ENCODE measurements around the gene ARIH1.
"Not testable (repeated sequence)": the region's sequence is repeated elsewhere in the genome, so short reads cannot be mapped to it uniquely, and the experiment has no call there.

Gene ARIH1, protein sequence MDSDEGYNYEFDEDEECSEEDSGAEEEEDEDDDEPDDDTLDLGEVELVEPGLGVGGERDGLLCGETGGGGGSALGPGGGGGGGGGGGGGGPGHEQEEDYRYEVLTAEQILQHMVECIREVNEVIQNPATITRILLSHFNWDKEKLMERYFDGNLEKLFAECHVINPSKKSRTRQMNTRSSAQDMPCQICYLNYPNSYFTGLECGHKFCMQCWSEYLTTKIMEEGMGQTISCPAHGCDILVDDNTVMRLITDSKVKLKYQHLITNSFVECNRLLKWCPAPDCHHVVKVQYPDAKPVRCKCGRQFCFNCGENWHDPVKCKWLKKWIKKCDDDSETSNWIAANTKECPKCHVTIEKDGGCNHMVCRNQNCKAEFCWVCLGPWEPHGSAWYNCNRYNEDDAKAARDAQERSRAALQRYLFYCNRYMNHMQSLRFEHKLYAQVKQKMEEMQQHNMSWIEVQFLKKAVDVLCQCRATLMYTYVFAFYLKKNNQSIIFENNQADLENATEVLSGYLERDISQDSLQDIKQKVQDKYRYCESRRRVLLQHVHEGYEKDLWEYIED

DNA sequence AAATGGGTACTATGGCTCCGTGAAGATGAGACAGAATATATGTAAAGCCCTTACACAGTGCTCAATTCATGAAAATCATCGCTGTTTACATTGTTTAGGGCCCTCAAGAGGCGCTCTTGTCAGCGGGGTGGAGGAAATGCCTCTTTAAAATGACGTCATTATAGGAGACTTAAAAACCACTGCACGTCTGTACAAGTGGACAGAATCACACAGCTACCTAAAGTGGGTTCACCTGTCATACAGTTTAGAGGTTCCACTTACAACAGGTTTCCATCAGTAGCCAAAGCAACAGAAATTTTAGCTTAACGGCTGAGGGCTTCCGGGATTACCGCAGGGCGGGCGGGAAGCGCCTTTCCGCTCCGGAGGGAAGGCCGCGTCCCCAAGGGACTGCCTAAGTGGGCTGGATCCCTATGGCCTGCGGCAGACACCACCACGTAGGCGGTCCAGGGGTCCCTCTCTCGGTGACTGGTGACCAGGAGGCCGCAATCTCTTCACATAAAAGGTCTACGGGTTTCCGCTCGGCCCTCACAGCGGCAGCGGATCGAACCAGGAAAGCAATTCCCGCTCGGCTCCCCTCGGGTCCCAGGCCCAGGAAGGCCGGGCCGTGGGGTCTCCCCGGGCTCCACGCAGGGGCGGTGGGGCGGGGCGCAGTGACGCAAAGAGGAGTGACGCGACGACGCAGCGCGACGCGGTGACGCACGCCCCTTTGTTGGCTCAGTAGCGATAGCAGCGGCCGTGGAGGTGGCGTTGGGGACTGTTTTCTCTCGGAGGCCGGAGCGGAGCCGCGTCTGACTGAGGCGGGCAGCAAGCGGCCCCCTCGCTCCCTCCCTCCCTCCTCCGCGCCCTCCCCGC, at the start of gene ARIH1:
ARIH1 (plus strand) TSS at position 717 of the 852 bp plus-strand sequence. CDS start 310 bp downstream, outside the sequence.
- DNase-seq (ENCODE audit: low read depth) = peak; percentile 90

DNA sequence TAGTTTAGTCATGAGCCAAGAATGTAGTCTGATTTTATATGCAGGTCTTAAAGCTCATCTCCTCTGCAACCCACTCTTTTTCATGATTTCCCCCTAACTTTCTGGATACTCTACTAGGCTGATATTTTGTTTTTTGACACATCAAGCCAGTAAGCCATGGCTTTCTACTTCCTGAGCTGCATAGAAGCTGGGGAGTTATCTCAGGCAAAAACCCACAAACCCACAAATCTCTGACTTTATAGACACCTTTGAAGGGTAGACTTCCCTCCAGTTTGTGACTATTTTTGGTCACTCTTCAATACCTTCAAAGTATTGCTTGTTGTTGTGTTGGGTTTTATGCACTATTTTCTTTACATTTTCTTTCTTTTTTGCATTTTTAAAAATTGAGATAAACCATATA, 47.4 kb upstream of the ARIH1 start:
- DNase-seq (ENCODE audit: low read depth) = no peak

DNA sequence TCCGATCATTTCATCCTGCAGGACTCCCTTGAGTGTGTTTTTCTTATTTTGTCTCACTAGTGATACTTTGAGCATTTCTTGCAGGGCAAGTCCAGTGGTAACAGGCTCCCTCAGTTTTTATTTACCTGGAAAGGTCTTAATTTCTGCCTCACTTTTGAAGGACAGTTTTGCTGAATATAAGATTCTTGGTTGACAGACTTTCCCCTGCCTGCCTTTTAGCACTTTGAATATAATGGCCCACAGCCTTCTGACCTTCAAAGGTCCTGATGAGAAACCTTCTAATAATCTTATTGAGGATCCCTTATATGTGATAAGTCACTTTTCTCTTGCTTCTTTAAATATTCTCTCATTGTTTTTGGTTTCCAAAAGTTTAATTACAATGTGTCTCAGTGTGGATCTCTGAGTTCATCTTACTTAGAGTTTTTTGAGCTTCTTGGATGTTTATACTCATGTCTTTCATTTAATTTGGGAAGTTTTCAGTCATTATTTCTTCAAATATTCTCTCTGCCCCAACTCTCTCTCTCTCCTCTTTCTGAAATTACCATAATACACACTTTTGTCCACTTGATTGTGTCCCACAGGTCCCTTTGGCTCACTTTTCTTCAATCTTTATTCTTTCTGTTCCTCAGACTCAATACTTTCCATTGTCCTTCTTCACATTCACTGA, 36.3 kb upstream of the ARIH1 start:
- DNase-seq (ENCODE audit: low read depth) = no peak

DNA sequence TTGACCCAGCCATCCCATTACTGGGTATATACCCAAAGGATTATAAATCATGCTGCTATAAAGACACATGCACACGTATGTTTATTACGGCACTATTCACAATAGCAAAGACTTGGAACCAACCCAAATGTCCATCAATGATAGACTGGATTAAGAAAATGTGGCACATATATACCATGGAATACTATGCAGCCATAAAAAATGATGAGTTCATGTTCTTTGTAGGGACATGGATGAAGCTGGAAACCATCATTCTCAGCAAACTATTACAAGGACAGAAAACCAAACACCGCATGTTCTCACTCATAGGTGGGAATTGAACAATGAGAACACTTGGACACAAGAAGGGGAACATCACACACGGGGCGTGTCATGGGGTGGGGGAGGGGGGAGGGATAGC, 31.3 kb upstream of the ARIH1 start:
- DNase-seq (ENCODE audit: low read depth) = not testable (repeated sequence)

DNA sequence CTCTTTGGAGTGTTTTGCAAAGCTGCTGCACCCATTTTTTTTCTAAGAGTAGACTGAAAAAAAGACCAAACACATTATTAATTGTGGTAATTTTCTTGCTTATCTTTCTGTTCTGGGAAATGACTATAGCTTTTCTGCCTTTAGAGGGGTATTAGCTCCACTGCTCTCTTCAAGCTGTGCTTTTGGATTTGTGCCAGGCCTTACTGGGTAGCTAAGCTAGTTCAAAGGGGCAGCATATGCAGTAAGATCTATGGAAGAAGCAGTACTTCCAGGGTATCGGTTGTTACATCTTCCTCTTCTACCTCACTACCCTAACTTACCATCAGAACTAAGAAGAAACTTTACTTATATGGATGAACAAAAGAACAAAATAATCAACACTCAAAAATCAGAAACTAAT, 28.7 kb upstream of the ARIH1 start:
- DNase-seq (ENCODE audit: low read depth) = no peak

DNA sequence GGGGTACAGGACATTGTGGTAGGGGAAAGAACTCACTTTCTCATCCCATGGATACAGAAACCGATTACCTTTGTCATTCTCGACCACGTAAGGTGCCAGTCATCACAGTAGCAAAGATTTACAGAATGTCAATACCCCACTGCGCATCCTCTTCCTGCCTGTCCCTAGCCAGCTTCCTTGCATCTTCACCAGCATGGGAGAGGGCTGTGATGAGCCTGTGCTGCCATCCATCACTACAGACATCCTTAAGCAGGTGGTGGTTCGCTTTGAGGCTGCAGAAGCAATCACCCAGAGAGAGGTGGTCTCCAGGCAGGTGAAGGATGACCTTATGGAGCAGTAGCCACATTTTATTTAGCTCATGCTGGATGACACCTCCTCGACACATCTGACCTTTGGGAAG, 23.3 kb upstream of the ARIH1 start:
- no peak for DNase-seq (ENCODE audit: low read depth)

DNA sequence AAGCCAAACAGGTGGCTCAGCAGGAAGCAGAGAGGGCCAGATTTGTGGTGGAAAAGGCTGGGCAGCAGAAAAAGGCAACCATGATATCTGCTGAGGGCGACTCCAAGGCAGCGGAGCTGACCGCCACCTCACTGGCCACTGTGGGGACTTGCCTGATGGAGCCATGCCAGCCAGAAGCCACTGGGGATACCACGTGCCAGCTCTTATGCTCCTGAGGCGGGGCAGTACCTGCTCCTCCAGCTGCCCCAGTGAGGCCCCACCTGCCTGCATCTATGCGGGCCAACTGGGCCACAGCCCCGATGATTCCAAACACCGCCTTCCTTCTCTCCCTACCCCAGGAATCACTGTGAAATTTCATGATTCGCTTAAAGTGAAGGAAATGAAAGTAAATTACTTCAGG, 22.9 kb upstream of the ARIH1 start:
- no peak for DNase-seq (ENCODE audit: low read depth)

DNA sequence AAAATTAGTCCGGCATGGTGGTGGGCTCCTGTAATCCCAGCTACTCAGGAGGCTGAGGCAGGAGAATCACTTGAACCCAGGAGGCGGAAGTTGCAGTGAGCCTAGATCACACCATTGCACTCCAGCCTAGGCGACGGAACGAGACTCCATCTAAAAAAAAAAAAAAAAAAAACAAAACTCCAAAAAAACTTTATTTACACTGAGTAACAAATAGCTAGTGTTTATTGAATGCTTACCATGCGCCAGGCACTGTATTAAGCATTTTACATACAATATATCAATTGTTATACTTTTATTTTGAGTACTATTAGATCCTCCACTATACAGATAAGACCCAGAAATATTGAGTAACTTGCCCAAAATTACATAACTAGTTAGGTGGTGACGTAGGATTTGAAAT, 17.4 kb upstream of the ARIH1 start:
- DNase-seq (ENCODE audit: low read depth) = no peak

DNA sequence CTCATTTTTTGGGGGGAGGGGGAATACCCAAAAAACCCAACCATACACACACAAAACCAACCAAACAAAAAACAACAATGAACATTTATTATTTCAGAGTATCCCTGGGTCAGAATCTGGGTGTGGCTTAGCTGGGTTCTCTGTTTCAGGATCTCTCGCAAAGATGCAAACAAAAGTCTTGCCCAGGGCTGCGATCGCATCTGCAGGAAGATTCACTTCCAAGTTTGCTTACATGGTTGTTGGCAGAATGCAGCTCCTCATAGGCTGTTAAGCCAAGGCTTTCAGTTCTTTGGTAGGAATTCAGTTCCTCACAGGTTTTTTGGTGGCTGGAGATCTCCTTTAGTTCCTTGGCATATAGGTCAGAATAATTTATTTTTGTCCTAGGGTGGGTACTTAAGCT, 13.7 kb upstream of the ARIH1 start:
- no peak for DNase-seq (ENCODE audit: low read depth)

DNA sequence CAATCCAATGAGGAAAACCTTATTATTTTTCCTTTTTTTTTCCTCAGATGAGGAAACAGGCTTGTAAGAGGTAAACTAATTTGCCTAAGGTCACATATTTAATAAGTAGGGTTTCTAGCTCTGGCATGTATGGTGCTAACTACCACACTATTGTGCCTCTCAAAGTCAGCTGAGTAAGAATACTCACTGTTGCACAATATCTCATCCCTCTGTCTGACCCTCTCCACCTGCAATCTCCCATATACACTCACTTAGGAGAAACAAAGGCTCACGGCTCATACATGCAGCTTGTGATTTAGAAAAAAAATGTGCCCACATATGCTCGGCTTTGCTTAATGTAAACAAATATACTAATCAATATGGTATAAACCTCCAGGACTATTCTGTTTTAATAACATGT, 10.4 kb upstream of the ARIH1 start:
- no peak for DNase-seq (ENCODE audit: low read depth)

DNA sequence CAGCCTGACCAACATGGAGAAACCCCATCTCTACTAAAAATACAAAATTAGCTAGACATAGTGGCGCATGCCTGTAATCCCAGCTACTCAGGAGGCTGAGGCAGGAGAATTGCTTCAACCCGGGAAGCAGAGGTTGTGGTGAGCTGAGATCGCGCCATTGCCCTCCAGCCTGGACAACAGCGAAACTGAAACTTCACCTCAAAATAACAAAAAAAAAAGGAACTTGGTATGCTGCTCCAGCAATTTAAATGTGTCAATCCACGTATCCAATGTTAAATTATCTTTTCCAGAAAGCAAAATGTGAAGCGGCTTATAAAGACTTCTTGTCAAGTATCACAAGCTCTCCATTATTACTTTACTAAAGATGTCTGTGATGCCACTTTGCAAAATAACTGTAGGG, 9.9 kb upstream of the ARIH1 start:
- no peak for DNase-seq (ENCODE audit: low read depth)

DNA sequence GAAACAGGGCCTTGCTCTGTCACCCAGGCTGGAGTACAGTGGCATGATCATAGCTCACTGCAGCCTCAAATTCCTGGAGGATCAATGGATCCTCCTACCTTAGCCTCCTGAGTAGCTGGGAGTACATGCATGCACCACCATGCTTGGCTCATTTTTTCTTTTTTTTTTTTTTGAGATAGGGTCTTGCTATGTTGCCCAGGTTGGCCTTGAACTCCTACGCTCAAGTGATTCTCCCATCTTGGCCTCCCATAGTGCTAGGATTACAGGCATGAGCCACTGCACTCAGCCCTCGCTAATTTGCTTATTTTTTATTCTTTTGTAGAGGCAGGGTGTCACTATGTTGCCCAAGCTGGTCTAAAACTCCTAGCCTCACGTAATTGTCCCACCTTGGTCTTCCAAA, 6.0 kb upstream of the ARIH1 start:
- no peak for DNase-seq (ENCODE audit: low read depth)

DNA sequence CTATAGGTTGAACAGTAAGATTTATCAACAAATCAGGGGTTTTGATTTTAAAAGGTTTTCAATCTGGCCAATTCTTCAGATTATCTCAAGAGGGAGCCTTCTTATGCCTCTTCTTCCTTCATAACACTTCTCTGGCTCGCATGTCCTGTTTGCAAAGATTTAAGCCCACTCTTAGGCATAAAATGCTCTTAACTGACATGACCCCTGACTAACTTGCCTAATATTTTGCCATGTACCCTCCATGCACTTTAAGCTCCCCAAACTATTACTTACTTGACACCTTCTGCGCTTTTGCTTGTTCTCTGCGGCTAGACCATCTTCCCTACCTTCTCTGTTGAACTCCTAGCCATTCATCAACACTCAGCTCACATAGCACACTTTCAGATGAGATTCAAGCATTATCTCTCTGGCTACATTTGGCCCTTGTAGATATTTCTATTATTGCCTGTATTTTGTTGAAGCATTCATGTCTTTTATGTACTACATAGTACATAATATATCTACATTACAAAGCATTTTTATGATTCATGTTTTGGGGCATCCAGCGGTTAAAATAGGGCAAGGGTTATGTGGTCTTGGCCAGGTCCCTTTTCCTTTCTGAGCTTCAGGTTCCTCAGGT, 1.0 kb upstream of the ARIH1 start:
- DNase-seq (ENCODE audit: low read depth) = no peak

DNA sequence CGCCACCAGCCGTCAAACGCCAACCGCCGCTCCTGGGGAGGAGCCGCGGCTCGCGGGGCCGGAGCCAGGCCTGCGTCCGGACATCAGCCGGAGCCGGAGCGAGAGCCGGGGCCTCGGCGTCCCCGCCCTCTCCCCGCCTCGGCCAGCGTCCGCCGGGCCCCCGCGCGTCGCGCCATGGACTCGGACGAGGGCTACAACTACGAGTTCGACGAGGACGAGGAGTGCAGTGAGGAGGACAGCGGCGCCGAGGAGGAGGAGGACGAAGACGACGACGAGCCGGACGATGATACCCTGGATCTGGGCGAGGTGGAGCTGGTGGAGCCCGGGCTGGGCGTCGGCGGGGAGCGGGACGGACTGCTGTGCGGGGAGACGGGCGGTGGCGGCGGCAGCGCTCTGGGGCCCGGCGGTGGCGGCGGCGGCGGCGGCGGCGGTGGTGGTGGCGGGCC, 359 bp downstream of the ARIH1 start:
- DNase-seq (ENCODE audit: low read depth) = no peak

DNA sequence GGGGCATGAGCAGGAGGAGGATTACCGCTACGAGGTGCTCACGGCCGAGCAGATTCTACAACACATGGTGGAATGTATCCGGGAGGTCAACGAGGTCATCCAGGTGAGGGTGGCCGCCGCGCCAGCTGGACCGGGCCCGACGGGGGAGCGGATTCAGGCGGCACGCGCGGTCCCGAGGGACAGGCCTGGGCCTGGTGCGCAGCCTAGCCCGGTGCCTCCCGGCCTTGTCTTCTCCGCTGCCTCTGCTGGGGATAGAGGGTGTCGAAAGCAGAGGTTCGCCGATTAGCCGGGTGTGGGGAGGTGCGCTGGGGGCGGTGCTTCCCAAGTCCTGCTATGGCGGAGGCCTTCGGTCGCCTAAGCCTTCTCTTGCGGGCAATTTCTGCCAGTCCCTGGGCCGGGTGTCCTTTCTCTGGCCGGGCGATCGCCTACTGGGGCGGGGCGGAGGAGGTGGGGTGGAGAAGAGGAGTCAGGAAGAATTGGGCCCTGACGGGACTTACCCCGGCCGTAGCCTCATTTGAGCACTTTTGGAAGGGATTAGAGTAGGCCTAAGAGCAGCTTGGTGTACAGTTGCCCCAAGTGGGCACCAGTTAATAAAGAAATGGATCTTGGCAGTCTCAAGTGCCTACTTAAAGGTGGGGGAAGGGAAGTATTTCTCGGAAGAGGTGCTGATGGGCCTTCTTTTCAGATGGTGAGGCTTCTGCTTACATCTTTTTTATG, 940 bp downstream of the ARIH1 start:
- peak; percentile 65 for DNase-seq (ENCODE audit: low read depth)

DNA sequence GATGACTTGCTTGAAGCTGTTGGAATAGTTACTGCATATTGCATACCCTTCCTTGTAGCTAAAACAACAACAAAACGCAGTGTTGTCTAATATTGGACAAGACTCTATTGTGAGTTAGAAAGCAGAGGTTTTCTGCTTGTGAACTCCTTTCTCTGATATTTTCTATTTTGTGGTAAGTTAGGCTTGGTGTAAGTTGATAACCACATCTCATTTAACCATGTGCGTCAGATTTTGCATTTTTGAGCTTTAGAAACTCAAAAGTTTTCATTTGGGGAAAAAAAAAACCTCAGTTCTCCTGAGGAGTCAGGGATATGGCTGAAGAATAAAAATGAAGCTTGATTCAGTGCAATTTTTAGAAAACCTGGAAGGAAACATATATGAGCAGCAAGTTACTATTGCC, 1.5 kb downstream of the ARIH1 start:
- DNase-seq (ENCODE audit: low read depth) = no peak

DNA sequence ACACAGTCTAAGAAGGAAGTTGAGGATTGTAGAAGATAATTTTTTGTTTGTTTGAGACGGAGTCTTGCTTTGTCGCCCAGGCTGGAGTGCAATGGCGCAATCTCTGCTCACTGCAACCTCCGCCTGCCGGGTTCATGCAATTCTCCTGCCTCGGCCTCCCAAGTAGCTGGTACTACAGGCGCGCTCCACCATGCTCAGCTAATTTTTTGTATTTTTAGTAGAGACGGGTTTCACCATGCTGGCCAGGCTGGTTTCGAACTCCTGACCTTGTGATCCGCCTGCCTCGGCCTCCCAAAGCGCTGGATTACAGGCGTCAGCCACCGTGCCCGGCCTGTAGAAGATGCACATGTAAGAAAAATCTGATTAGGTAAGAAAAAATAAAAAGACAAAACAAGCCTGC, 2.2 kb downstream of the ARIH1 start:
- DNase-seq (ENCODE audit: low read depth) = not testable (repeated sequence)

DNA sequence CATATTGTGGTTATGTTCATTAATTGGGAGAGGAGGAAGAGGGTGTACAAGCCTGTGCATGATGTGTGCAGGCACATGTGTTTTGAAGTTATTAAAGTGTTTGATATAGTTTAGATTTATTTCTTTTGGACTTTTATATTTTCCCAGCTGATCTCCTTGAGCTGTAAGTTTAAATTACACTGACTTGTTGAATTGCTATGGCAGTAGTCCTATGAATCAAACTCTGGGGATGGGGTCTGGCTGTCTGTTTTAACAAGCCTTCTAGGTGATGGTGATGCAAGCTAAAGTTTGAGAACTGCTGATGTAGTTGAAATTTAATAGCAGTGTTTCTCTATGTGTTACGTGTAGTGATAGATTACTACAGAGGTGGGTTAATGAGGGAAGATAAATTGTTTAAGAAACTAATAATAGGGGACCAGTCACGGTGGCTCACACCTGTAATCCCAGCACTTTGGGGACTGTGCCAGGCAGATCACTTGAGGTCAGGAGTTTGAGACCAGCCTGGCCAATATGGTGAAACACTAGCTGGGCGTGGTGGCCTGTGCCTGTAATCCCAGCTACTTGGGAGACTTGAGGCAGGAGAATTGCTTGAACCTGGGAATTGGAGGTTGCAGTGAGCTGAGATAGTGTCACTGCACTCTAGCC, 7.0 kb downstream of the ARIH1 start:
- no peak for DNase-seq (ENCODE audit: low read depth)

DNA sequence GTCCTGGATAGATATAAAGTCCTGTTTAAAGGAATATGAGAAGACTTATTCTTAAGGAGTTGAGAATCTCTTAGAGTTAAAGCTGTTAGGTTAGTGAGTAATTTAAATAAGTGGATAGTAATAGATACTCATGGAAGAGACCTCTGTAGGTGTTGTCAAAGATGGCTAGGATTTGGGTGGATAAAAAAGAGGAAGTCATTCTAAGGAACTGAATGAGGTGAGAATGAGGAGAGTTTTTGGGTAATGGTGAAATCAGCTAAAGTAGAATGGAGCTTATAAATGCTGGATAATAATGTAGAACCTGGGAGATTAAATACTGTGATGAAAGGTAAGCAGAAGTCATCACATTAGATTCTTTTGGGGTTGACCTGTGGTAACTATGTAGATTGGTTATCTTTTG, 8.1 kb downstream of the ARIH1 start:
- no peak for DNase-seq (ENCODE audit: low read depth)

DNA sequence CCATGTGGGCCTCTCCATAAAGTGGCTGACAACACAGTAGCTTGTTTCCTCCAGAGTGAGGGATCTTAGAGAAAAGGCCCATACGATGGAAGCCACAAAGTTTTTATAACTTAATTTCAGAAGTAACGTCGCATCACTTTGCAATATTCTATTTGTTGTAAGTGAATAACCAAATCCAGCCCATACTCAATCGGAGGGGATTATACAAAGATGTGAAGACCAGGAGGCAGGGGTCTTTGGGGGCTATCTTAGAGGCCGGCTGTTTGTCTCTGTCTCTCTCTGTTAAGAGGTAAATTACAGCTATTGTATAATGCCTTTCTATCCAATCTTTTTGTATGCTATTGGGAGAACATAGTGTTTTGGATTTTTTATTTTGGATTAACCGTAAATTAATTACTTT, 9.1 kb downstream of the ARIH1 start:
- no peak for DNase-seq (ENCODE audit: low read depth)

DNA sequence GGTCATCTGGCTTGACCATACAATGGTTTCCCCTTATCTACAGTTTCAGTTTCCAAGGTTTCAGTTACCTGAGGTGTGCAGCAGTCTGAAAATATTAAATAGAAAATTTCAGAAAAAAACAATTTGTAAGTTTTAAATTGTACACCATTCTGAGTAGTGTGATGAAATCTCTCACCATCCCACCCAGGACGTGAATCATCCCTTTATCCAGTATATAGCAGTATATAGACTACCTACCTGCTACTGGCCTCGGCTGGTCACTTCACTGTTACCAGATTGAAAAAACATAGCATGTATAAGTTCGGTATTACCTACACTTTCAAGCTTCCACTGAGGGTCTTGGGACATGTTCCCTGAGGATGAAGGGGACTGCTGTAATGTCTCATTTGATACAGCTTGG, 12.0 kb downstream of the ARIH1 start:
- DNase-seq (ENCODE audit: low read depth) = no peak

Measured in CMK (cell line).